Karpas-422 (cell line): ENCODE results near the gene GJA10. TPM values are rescaled to one million over a fixed set of nuclear protein-coding genes. Genes with fewer than 3 reads are reported as not detected.
"Not testable (repeated sequence)": the region's sequence is repeated elsewhere in the genome, so short reads cannot be mapped to it uniquely, and the experiment has no call there.

ENCODE experiments used
- DNase-seq: peaks from one replicate; pipeline ENCODE4 v3.0.0-alpha.2; 2015
- H2AFZ ChIP-seq: fragments of 200-600 bp; sonication (generic); 2 replicates; pipeline ENCODE4 v1.6.1; 2014; ENCODE audit warnings: antibody characterized with exemption, low read length, mixed read lengths
- H3K27ac ChIP-seq: fragments of 200-600 bp; sonication (generic); 2 replicates; pipeline ENCODE4 v1.5.1; 2014; ENCODE audit warnings: mild to moderate bottlenecking, low read length, moderate library complexity
- H3K27me3 ChIP-seq: fragments of 200-600 bp; sonication (generic); 2 replicates; pipeline ENCODE4 v1.6.1; 2014; ENCODE audit warnings: low read length, mixed read lengths
- H3K36me3 ChIP-seq: fragments of 200-600 bp; sonication (generic); 2 replicates; pipeline ENCODE4 v1.6.1; 2014; ENCODE audit warnings: low read length, mixed read lengths; ENCODE audit not compliant: insufficient read depth
- H3K4me1 ChIP-seq: fragments of 200-600 bp; sonication (generic); 2 replicates; pipeline ENCODE4 v1.6.1; 2014; ENCODE audit warnings: mild to moderate bottlenecking, low read length, mixed read lengths
- H3K4me2 ChIP-seq: fragments of 200-600 bp; sonication (generic); 2 replicates; pipeline ENCODE4 v1.6.1; 2014; ENCODE audit warnings: low read length, low read depth, mild to moderate bottlenecking; ENCODE audit not compliant: poor library complexity, severe bottlenecking
- H3K4me3 ChIP-seq: fragments of 200-600 bp; sonication (generic); 2 replicates; pipeline ENCODE4 v1.5.1; 2014; ENCODE audit warnings: mild to moderate bottlenecking, antibody characterized with exemption, low read length, mixed read lengths
- H3K79me2 ChIP-seq: fragments of 200-600 bp; sonication (generic); 2 replicates; pipeline ENCODE4 v1.6.1; 2014; ENCODE audit warnings: mild to moderate bottlenecking, low read length, mixed read lengths
- H3K9ac ChIP-seq: fragments of 200-600 bp; sonication (generic); 2 replicates; pipeline ENCODE4 v1.6.0; 2014; ENCODE audit warnings: low read length
- H3K9me2 ChIP-seq: fragments of 200-600 bp; sonication (generic), shearing (Covaris generic); replicated peaks from 2 replicates; pipeline ENCODE4 v1.6.0; 2014; ENCODE audit warnings: mild to moderate bottlenecking, low read length, moderate library complexity; ENCODE audit not compliant: insufficient read depth
- H3K9me3 ChIP-seq: fragments of 300-700, 200-600 bp; sonication (generic); 2 replicates; pipeline ENCODE4 v1.6.1; 2014; ENCODE audit warnings: low read length, mixed read lengths
- H4K20me1 ChIP-seq: fragments of 200-600 bp; sonication (generic); 2 replicates; pipeline ENCODE4 v1.6.1; 2014; ENCODE audit warnings: mild to moderate bottlenecking, antibody characterized with exemption, low read length, low read depth; ENCODE audit not compliant: insufficient read depth
- total RNA-seq: library from RNA; depleted of rRNA; stranded (reverse); fragments of >200 nt; shearing (Covaris generic); gene quantifications from 2 replicates; pipeline ENCODE4 v1.2.3, GENCODE V29; 2014; ENCODE audit warnings: low replicate concordance

The GJA10 gene
- total RNA-seq, 1 experiment from 2014 or later, result 1.3 TPM

DNA sequence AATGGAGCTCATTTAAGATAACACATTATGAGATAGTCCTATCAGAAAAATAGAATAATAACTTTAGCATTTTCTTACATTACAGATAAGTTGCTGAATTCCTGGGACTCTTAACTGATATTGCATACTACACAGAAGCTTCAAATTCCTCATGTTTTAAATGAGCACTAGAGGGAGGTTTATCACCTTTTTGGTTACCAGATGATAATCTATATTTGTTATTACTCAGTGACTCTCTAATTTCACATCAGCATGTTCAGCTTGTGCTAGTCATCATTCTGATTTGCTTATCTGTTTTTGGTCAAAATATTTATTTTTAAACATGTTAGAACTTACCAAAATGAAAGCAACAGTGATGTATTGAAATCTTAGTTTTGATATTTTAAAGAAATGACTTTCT, 20.5 kb upstream of the GJA10 start:
- Histone ChIP-seq H3K9ac (no peak overlapping the region), H2AFZ (no peak overlapping the region), H3K4me3 (no peak overlapping the region), H3K27ac (no peak overlapping the region), H3K79me2 (no peaks in the 10 kb centered on the region), H3K4me2 (no peak overlapping the region), H3K4me1 (no peaks in the 10 kb centered on the region), H3K9me2 (no peaks in the 10 kb centered on the region), H3K9me3 (no peaks in the 10 kb centered on the region), H3K36me3 (peaks cover 24% of the 10 kb centered on the region), H3K27me3 (no peaks in the 10 kb centered on the region), H4K20me1 (no peaks in the 10 kb centered on the region)
- no peak for DNase-seq

DNA sequence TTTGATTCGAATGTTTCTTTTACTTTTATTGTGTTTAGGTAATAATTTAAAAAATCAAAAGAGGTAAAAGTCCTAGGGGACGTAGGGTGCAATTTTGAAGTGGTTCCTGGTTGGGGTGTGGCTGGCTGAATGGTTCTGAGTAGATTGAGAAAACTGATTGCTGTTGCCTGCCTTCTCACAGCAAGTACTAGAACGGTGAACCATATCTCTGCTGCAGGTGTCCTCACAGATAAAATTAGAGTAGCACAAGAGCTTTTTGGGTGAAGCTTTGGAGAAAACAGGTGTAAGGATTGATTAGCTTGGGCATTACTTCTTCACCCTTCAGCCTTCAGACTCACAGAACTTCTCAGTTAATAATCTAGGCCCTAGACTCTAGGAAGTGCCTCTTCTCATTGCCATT, 19.8 kb upstream of the GJA10 start:
- Histone ChIP-seq H3K9ac (no peak overlapping the region), H3K9me2 (no peaks in the 10 kb centered on the region), H3K27ac (no peak overlapping the region), H3K9me3 (no peaks in the 10 kb centered on the region), H3K79me2 (no peaks in the 10 kb centered on the region), H3K27me3 (no peaks in the 10 kb centered on the region), H3K36me3 (peaks cover 24% of the 10 kb centered on the region), H3K4me3 (no peak overlapping the region), H3K4me1 (no peaks in the 10 kb centered on the region), H3K4me2 (no peak overlapping the region), H4K20me1 (no peaks in the 10 kb centered on the region), H2AFZ (no peak overlapping the region)
- DNase-seq, result no peak

- Histone ChIP-seq H3K36me3 (no peaks in the 10 kb centered on the region), H3K4me2 (no peak overlapping the region), H4K20me1 (no peaks in the 10 kb centered on the region), H3K9ac (no peak overlapping the region), H3K4me1 (peaks cover 25% of the 10 kb centered on the region), H3K9me2 (no peaks in the 10 kb centered on the region), H3K4me3 (no peak overlapping the region), H3K27me3 (no peaks in the 10 kb centered on the region), H2AFZ (no peak overlapping the region), H3K9me3 (no peaks in the 10 kb centered on the region), H3K27ac (no peak overlapping the region), H3K79me2 (no peaks in the 10 kb centered on the region)
- peak; percentile 24 for DNase-seq
Observed at GRCh38 chr6:89886378-89887120, 7.7 kb upstream of the GJA10 start.

DNA sequence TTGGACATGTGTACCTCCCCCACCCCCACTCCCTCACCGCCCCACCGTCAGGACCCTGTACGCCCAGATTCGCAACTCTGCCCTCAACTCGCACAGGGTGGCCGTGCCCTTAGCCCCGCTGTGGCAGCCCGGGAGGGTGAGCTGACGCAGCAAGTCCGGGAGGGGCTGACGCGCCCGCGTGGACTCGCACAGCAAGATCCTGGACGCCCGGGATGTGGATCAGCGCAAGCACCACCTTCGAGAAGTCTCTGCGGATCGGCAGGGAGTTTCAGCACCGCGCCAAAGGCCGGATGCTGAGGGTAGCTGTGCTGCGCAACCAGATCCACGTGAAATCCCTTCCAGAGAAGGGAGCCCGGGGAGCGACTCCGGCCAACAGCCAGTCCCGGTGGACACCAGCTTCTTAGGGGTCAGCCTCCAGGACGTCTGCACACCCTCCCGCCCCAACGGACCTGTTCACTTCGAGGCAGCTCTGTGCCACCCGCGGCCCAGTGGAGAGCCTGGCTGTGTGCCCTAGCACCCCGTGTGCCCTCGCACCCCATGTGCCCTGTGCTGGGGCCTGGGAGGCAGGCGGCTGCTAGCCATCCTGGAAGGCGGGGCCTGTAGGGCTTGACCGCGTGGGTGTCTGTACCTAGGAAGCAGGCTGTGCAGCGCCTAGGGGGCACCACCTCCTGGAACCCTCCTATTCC, 6.7 kb upstream of the GJA10 start:
- no peak overlapping the region for H3K4me3 ChIP-seq
- no peak overlapping the region for H3K9ac ChIP-seq

DNA sequence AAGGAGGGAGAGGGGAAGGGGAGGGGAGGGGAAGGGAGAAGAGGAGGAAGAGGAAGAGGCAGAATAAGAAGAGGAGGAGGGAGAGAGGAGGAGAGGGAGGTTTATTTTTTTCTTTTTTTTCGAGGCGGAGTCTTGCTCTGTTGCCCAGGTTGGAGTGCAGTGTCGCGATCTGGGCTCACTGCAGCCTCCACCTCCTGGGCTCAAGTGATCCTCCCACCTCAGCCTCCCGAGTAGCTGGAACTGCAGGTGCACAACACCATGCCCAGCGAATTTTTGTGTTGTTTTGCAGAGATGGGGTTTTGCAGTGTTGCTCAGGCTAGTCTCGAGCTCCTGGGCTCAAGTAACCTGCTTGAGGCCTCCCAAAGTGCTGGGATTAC, 6.1 kb upstream of the GJA10 start:
- H3K36me3 ChIP-seq, result no peaks in the 10 kb centered on the region
- no peak overlapping the region for H3K4me2 ChIP-seq
- no peak overlapping the region for H3K9ac ChIP-seq
- no peak overlapping the region for H2AFZ ChIP-seq
- no peak for DNase-seq
- no peak overlapping the region for H3K4me3 ChIP-seq
- no peaks in the 10 kb centered on the region for H3K9me2 ChIP-seq
- H3K27me3 ChIP-seq, result no peaks in the 10 kb centered on the region
- no peaks in the 10 kb centered on the region for H3K79me2 ChIP-seq
- H3K4me1 ChIP-seq, result peaks cover 34% of the 10 kb centered on the region
- no peaks in the 10 kb centered on the region for H3K9me3 ChIP-seq
- no peak overlapping the region for H3K27ac ChIP-seq
- no peaks in the 10 kb centered on the region for H4K20me1 ChIP-seq

More for the DNA sequence above, 6.7 kb upstream of the GJA10 start:
- H3K27ac ChIP-seq, result no peak overlapping the region
- no peaks in the 10 kb centered on the region for H3K9me2 ChIP-seq
- no peaks in the 10 kb centered on the region for H3K27me3 ChIP-seq
- no peaks in the 10 kb centered on the region for H3K79me2 ChIP-seq
- peaks cover 34% of the 10 kb centered on the region for H3K4me1 ChIP-seq
- no peak overlapping the region for H2AFZ ChIP-seq
- DNase-seq, result peak; percentile 4
- no peaks in the 10 kb centered on the region for H4K20me1 ChIP-seq
- no peak overlapping the region for H3K4me2 ChIP-seq
- no peaks in the 10 kb centered on the region for H3K36me3 ChIP-seq
- no peaks in the 10 kb centered on the region for H3K9me3 ChIP-seq

DNA sequence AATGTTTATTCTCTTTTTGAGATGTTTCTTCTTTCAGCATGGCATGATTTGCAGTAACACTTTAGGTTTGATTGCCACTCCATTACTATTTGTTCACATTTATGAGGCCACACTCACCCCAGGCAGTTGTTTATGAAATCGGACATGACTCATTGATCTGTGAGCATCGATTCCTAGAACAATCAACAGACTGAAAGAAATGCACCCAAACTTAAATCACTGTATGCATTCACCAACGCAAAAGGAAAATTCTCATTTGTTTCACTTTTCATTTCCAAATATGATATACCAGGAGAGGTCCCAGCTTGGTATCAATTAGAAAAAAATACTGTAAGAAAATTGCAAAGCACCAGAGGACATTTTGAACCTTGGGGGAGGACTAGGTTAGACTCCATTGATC, 5.4 kb upstream of the GJA10 start:
- Histone ChIP-seq H3K4me3 (no peak overlapping the region), H3K27ac (no peak overlapping the region), H4K20me1 (no peaks in the 10 kb centered on the region), H3K4me2 (no peak overlapping the region), H2AFZ (no peak overlapping the region), H3K79me2 (no peaks in the 10 kb centered on the region), H3K9me2 (no peaks in the 10 kb centered on the region), H3K36me3 (no peaks in the 10 kb centered on the region), H3K27me3 (no peaks in the 10 kb centered on the region), H3K9ac (no peak overlapping the region), H3K4me1 (peaks cover 34% of the 10 kb centered on the region), H3K9me3 (no peaks in the 10 kb centered on the region)
- DNase-seq, result no peak

DNA sequence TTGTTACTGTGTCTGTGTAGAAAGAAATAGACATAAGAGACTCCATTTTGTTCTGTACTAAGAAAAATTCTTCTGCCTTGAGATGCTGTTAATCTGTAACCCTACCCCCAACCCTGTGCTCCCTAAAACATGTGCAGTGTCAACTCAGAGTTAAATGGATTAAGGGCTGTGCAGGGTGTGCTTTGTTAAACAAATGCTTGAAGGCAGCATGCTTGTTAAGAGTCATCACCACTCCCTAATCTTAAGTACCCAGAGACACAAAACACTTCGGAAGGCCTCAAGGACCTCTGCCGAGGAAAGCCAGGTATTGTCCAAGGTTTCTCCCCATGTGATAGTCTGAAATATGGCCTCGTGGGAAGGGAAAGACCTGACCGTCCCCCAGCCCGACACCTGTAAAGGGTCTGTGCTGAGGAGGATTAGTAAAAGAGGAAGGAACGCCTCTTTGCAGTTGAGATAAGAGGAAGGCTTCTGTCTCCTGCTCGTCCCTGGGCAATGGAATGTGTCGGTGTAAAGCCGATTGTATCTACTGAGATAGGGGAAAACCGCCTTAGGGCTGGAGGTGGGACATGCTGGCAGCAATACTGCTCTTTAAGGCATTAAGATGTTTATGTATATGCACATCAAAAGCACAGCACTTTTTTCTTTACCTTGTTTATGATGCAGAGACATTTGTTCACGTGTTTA, 3.3 kb upstream of the GJA10 start:
- peak overlapping the region; percentile 85 for H3K4me2 ChIP-seq
- not testable (repeated sequence) for H3K36me3 ChIP-seq, H3K27me3 ChIP-seq, H3K79me2 ChIP-seq, H3K9me3 ChIP-seq, H3K9me2 ChIP-seq, H4K20me1 ChIP-seq
- peak overlapping the region; percentile 52 for H3K9ac ChIP-seq
- H2AFZ ChIP-seq, result peak overlapping the region; percentile 56; the same call in 1 of the 2 replicates
- H3K4me1 ChIP-seq, result peaks cover 34% of the 10 kb centered on the region
- H3K4me3 ChIP-seq, result peak overlapping the region; percentile 60
- DNase-seq, result peak; percentile 56
- peak overlapping the region; percentile 72 for H3K27ac ChIP-seq

DNA sequence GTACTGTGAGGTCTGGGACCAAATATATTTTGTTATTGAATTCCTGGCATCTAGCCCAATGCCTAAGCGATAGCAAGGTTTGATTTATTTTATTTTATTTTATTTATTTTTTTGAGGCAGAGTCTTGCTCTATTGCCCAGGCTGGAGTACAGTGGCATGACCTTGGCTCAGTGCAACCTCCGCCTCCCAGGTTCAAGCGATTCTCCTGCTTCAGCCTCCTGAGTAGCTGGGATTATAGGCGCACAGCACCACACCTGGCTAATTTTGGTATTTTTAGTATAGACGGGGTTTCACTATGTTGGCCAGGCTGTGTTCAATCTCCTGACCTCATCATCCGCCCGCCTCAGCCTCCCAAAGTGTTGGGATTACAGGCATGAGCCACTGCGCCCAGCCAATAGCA, 1.7 kb upstream of the GJA10 start:
- not testable (repeated sequence) for H4K20me1 ChIP-seq, H3K27ac ChIP-seq, H3K9ac ChIP-seq, H3K9me3 ChIP-seq, H3K4me3 ChIP-seq, H3K27me3 ChIP-seq, H3K4me2 ChIP-seq, H3K9me2 ChIP-seq, H3K36me3 ChIP-seq, H2AFZ ChIP-seq, H3K79me2 ChIP-seq
- peak; percentile 49 for DNase-seq
- H3K4me1 ChIP-seq, result peaks cover 34% of the 10 kb centered on the region
